ENCODE measurements around the gene SRR.

DNA sequence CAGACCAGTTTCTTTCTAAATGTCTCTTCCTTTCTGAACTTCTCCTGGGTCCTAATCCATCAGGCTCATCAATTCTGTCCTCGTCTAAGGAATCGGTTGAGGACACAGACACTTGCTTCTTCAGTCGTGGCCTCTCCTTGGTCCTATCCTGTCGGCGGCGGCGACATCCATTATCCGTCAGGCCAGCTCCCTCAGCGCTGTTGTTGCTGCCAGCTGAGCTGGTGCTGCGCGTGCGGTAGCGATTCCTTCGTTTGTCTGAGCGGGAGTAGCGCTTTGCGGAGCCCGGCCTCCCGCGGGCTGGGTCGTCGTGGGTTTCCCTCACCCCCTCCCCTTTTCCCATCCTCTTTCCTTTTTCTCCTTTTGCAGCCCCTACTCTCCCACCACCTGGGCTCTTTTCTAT, 4.0 kb upstream of the SRR start:
- TF ChIP-seq, protein P1, sequence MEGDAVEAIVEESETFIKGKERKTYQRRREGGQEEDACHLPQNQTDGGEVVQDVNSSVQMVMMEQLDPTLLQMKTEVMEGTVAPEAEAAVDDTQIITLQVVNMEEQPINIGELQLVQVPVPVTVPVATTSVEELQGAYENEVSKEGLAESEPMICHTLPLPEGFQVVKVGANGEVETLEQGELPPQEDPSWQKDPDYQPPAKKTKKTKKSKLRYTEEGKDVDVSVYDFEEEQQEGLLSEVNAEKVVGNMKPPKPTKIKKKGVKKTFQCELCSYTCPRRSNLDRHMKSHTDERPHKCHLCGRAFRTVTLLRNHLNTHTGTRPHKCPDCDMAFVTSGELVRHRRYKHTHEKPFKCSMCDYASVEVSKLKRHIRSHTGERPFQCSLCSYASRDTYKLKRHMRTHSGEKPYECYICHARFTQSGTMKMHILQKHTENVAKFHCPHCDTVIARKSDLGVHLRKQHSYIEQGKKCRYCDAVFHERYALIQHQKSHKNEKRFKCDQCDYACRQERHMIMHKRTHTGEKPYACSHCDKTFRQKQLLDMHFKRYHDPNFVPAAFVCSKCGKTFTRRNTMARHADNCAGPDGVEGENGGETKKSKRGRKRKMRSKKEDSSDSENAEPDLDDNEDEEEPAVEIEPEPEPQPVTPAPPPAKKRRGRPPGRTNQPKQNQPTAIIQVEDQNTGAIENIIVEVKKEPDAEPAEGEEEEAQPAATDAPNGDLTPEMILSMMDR (IDR thresholded peaks at IDR 0.05; ENCODE audit: low read length) = no peak
- TF ChIP-seq EZH2phosphoT487 (IDR thresholded peaks at IDR 0.05; ENCODE audit: low read length) = no peak

Measured in MM.1S (cell line).